Activated T-cell treated with anti-CD3 and anti-CD28 coated beads for 4 hours (primary cell): Measurements from ENCODE around the gene ATG10.
"Not testable (repeated sequence)": the region's sequence is repeated elsewhere in the genome, so short reads cannot be mapped to it uniquely, and the experiment has no call there.

Experiments
- DNase-seq: peaks from one replicate; pipeline ENCODE4 v3.0.0-alpha.2; 2020

The ATG10 gene

GRCh38 chr5:82139837-82140236, 168.0 kb downstream of the ATG10 start:
- DNase-seq: not testable (repeated sequence)

- no peak for DNase-seq
Measured at GRCh38 chr5:82142217-82142841, 170.5 kb downstream of the ATG10 start.

GRCh38 chr5:82142928-82143577, 171.2 kb downstream of the ATG10 start:
- DNase-seq: no peak

- DNase-seq: no peak
Measured at GRCh38 chr5:82147860-82148573, 176.2 kb downstream of the ATG10 start.

- no peak for DNase-seq
Measured at GRCh38 chr5:82149434-82149833, 177.6 kb downstream of the ATG10 start.

- DNase-seq: no peak
Measured at GRCh38 chr5:82150559-82150958, 178.7 kb downstream of the ATG10 start.

GRCh38 chr5:82151204-82151603, 179.4 kb downstream of the ATG10 start:
- no peak for DNase-seq

GRCh38 chr5:82151662-82152061, 179.8 kb downstream of the ATG10 start:
- no peak for DNase-seq

GRCh38 chr5:82152978-82153481, 181.2 kb downstream of the ATG10 start:
- DNase-seq: no peak

- no peak for DNase-seq
Measured at GRCh38 chr5:82154776-82155175, 183.0 kb downstream of the ATG10 start.

- no peak for DNase-seq
Measured at GRCh38 chr5:82155305-82155704, 183.5 kb downstream of the ATG10 start.

GRCh38 chr5:82156874-82157273, 185.1 kb downstream of the ATG10 start:
- DNase-seq: no peak

GRCh38 chr5:82158755-82159413, 187.1 kb downstream of the ATG10 start:
- no peak for DNase-seq

GRCh38 chr5:82160948-82161347, 189.1 kb downstream of the ATG10 start:
- no peak for DNase-seq

GRCh38 chr5:82162573-82162972, 190.8 kb downstream of the ATG10 start:
- DNase-seq: no peak

- no peak for DNase-seq
Measured at GRCh38 chr5:82163452-82164175, 191.8 kb downstream of the ATG10 start.

- no peak for DNase-seq
Measured at GRCh38 chr5:82164176-82164976, 192.6 kb downstream of the ATG10 start.

GRCh38 chr5:82164977-82165713, 193.3 kb downstream of the ATG10 start:
- DNase-seq: no peak

GRCh38 chr5:82165740-82166530, 194.1 kb downstream of the ATG10 start:
- no peak for DNase-seq

- DNase-seq: no peak
Measured at GRCh38 chr5:82167372-82167935, 195.6 kb downstream of the ATG10 start.
